Endodermal cell (in vitro differentiated cells): Measurements from ENCODE around the gene ARPP21. TPM values are rescaled to one million over a fixed set of nuclear protein-coding genes. Genes with fewer than 3 reads are reported as not detected.

Experiments
- DNase-seq: peaks from one replicate; pipeline ENCODE4 v3.0.0-alpha.2; 2017
- H3K27ac ChIP-seq: 2 replicates; pipeline ENCODE4 v1.5.1; 2013; ENCODE audit warnings: mild to moderate bottlenecking, low read depth, low read length, moderate library complexity
- H3K27me3 ChIP-seq: 2 replicates; pipeline ENCODE4 v1.6.1; 2013; ENCODE audit warnings: mild to moderate bottlenecking, low read length, moderate library complexity; ENCODE audit not compliant: insufficient read depth, control insufficient read depth, poor library complexity, severe bottlenecking
- H3K36me3 ChIP-seq: 2 replicates; pipeline ENCODE4 v1.7.0; 2013; ENCODE audit warnings: mild to moderate bottlenecking, low read length, moderate library complexity; ENCODE audit not compliant: control insufficient read depth, insufficient read depth
- H3K4me1 ChIP-seq: one replicate; pipeline ENCODE4 v1.7.0; 2013; ENCODE audit warnings: low read length; ENCODE audit not compliant: control insufficient read depth, insufficient read depth
- H3K4me3 ChIP-seq: 2 replicates; pipeline ENCODE4 v1.5.1; 2013; ENCODE audit warnings: mild to moderate bottlenecking, low read length, moderate library complexity
- H3K9ac ChIP-seq: 2 replicates; pipeline ENCODE4 v1.6.1; 2013; ENCODE audit warnings: mild to moderate bottlenecking, low read length, moderate library complexity; ENCODE audit not compliant: poor library complexity, severe bottlenecking; ENCODE audit errors: extremely low read depth
- H3K9me3 ChIP-seq: 2 replicates; pipeline ENCODE4 v1.6.1; 2013; ENCODE audit warnings: mild to moderate bottlenecking, low read length, moderate library complexity; ENCODE audit not compliant: control insufficient read depth
- H3K27ac Mint-ChIP-seq: 2 replicates; pipeline ENCODE4 v1.8.0; 2020; ENCODE audit warnings: mixed read lengths
- H3K27me3 Mint-ChIP-seq: 2 replicates; pipeline ENCODE4 v1.8.0; 2021; ENCODE audit warnings: mild to moderate bottlenecking, mixed read lengths; ENCODE audit not compliant: insufficient read depth
- H3K36me3 Mint-ChIP-seq: 2 replicates; pipeline ENCODE4 v1.8.0; 2020; ENCODE audit warnings: low read depth, mixed read lengths
- H3K4me1 Mint-ChIP-seq: 2 replicates; pipeline ENCODE4 v1.8.0; 2020; ENCODE audit warnings: mixed read lengths
- H3K4me3 Mint-ChIP-seq: 2 replicates; pipeline ENCODE4 v1.8.0; 2020; ENCODE audit warnings: mild to moderate bottlenecking, moderate library complexity, mixed read lengths
- H3K9me3 Mint-ChIP-seq: 2 replicates; pipeline ENCODE4 v1.8.0; 2020; ENCODE audit warnings: mild to moderate bottlenecking, mixed read lengths
- WGBS, 2 experiments: methylation state at CpG; one replicate each; pipeline versions ENCODE4 v1.1.5 to v1.1.7; 2013; ENCODE audit warnings: missing lambda C conversion rate in 2 of 2, mixed read lengths in 1 of 2; ENCODE audit not compliant: insufficient coverage in 1 of 2, insufficient read length in 1 of 2; 5-methylcytosine and 5-hydroxymethylcytosine counted together
- total RNA-seq, 2 donors: library from RNA; stranded (reverse); fragmentation: NEBNext Ultra II Directional in 1 of 2; extraction: Animal tissue kit (Norgen Biotek cat#: 25700) in 1 of 2; gene quantifications; 2 replicates in 1 of 2; 3 replicates in 1 of 2; pipeline ENCODE4 v1.2.1, GENCODE V29; 2021
- TF ChIP-seq, protein P1 (sequence below): fragments of 200-600 bp; sonication (generic); conservative IDR thresholded peaks from 2 replicates; pipeline ENCODE4 v1.5.0; 2021; ENCODE audit warnings: antibody characterized with exemption, mild to moderate bottlenecking

ARPP21 gene
- total RNA-seq, 2 donors from 2014 or later: not detected

DNA sequence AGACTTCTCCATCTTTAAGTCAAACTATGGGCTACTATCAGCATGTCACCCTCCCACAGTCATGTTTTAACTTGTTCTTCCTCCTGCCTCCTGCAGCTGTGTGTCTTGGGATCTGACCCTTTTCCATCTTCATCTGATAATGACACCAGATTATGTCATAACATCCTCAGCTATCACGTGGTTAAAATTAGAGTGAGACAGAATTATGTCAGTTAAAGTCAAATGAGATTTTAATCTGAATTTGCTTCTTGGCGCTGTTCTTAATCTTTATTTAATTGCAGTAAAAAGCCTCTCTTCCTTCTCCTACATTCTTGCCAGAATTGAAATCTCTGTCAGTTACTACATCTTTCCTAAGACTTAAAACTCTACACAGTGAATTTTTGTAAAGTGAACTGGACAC, 107.2 kb downstream of the ARPP21 start:
- H3K4me1 Mint-ChIP-seq: peaks cover 3% of the 10 kb centered on the region
- TF ChIP-seq, protein P1, sequence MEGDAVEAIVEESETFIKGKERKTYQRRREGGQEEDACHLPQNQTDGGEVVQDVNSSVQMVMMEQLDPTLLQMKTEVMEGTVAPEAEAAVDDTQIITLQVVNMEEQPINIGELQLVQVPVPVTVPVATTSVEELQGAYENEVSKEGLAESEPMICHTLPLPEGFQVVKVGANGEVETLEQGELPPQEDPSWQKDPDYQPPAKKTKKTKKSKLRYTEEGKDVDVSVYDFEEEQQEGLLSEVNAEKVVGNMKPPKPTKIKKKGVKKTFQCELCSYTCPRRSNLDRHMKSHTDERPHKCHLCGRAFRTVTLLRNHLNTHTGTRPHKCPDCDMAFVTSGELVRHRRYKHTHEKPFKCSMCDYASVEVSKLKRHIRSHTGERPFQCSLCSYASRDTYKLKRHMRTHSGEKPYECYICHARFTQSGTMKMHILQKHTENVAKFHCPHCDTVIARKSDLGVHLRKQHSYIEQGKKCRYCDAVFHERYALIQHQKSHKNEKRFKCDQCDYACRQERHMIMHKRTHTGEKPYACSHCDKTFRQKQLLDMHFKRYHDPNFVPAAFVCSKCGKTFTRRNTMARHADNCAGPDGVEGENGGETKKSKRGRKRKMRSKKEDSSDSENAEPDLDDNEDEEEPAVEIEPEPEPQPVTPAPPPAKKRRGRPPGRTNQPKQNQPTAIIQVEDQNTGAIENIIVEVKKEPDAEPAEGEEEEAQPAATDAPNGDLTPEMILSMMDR: no peak
- H3K4me3 Mint-ChIP-seq: no peak overlapping the region
- no peak for DNase-seq
- Histone ChIP-seq H3K9ac (no peak overlapping the region), H3K27me3 (peaks cover 23% of the 10 kb centered on the region), H3K27ac (no peak overlapping the region), H3K36me3 (no peaks in the 10 kb centered on the region), H3K4me1 (peaks cover 4% of the 10 kb centered on the region), H3K4me3 (no peak overlapping the region), H3K9me3 (no peaks in the 10 kb centered on the region)
- H3K27me3 Mint-ChIP-seq: peaks cover 61% of the 10 kb centered on the region
- WGBS, 2 experiments: 88% methylated on average over 2 of the region's 2 CpGs; no CpG with 5 or more reads in 1 of the 2 experiments
- no peaks in the 10 kb centered on the region for H3K36me3 Mint-ChIP-seq
- H3K27ac Mint-ChIP-seq: no peak overlapping the region
- no peaks in the 10 kb centered on the region for H3K9me3 Mint-ChIP-seq

DNA sequence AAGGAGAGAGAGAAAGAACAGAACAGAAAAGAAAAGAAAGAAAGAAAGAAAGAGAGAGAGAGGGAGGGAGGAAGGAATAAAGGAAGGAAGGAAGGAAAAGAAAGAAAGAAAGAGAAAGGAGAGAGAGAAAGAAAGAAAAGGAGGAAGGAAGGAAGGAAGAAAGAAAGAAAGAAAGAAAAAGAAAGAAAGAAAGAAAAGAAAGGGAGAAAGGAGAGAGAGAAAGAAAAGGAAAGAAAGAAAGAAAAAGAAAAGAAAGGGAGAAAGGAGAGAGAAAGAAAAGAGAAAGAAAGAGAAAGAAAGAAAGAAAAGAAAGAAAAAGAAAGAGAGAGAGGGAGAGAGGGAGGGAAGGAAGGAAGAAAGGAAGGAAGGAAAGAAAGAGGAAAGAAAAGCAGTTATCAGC, 108.8 kb downstream of the ARPP21 start:
- Histone ChIP-seq H3K9me3 (no peaks in the 10 kb centered on the region), H3K9ac (no peak overlapping the region), H3K27ac (no peak overlapping the region), H3K4me1 (peaks cover 4% of the 10 kb centered on the region), H3K27me3 (peaks cover 23% of the 10 kb centered on the region), H3K4me3 (no peak overlapping the region), H3K36me3 (no peaks in the 10 kb centered on the region)
- peaks cover 48% of the 10 kb centered on the region for H3K27me3 Mint-ChIP-seq
- TF ChIP-seq, protein P1: no peak
- no peak overlapping the region for H3K4me3 Mint-ChIP-seq
- no peak overlapping the region for H3K27ac Mint-ChIP-seq
- peaks cover 10% of the 10 kb centered on the region for H3K4me1 Mint-ChIP-seq
- DNase-seq: no peak
- H3K9me3 Mint-ChIP-seq: no peaks in the 10 kb centered on the region
- H3K36me3 Mint-ChIP-seq: no peaks in the 10 kb centered on the region

DNA sequence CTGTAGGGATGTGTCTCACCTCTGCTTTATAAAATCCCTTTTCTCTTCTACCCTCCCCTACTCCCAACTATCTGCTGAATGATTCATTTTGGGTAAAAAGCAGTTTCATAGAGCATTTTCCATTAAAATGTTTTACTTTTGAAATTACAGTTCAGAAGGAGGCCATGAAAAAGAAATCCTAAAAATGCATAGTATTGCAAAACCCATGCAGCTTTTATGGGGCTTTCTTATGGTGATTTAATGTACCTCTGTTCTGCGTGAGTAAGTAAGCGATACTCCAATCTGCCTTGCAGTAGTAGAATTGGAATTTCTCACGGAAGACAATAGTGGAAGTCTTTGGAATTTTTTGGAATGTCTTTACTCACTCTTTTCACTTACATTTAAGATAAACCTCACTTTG, 111.9 kb downstream of the ARPP21 start:
- no peaks in the 10 kb centered on the region for H3K9me3 ChIP-seq
- 95 to 100% methylated on average over 2 to 3 of the region's 3 CpGs for WGBS, 2 experiments
- Mint-ChIP-seq H3K27me3 (peaks cover 17% of the 10 kb centered on the region), H3K36me3 (no peaks in the 10 kb centered on the region), H3K27ac (no peak overlapping the region), H3K4me3 (no peak overlapping the region), H3K9me3 (no peaks in the 10 kb centered on the region), H3K4me1 (peaks cover 9% of the 10 kb centered on the region)
- TF ChIP-seq, protein P1: no peak
- H3K4me3 ChIP-seq: no peak overlapping the region
- no peak overlapping the region for H3K9ac ChIP-seq
- peaks cover 4% of the 10 kb centered on the region for H3K4me1 ChIP-seq
- DNase-seq: no peak
- H3K27me3 ChIP-seq: peaks cover 6% of the 10 kb centered on the region
- H3K36me3 ChIP-seq: no peaks in the 10 kb centered on the region
- H3K27ac ChIP-seq: no peak overlapping the region
